Measurements from ENCODE around the gene RPL28.
"Not testable (repeated sequence)": the region's sequence is repeated elsewhere in the genome, so short reads cannot be mapped to it uniquely, and the experiment has no call there.

Gene RPL28

DNA sequence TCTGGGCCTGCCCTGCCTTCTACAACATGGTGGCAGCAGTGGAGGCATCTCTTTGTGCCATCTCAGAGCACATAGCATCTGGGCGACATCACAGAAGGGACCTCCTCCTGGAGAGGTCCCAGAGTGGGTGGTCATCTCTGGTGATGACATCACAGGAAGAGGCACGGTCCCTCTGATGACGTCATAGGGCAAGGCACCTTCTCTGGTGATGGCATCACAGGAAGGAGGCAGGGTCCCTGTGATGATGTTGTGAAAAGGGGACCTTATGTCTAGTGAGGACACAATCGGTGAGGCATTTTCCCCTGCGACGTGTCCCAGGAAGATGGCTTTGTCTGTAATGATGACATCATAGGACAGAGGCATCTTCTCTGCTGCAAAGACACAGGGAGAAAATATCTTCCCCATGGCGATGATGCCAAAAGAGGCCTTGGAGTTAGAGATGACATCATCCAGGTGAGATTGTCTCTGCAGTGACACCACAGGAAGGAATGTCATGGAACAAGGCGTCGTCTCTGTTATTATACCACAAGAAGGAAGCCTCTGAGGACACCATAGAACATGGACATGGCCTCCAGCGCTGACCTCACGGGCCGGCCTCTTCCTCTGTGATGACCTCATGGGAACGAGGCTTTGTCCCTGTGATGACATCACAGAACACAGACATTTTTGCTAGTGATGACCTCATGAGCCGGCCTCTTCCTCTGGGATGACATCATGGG lies 46.7 kb downstream of the RPL28 start:
- DNase-seq: no peak

DNA sequence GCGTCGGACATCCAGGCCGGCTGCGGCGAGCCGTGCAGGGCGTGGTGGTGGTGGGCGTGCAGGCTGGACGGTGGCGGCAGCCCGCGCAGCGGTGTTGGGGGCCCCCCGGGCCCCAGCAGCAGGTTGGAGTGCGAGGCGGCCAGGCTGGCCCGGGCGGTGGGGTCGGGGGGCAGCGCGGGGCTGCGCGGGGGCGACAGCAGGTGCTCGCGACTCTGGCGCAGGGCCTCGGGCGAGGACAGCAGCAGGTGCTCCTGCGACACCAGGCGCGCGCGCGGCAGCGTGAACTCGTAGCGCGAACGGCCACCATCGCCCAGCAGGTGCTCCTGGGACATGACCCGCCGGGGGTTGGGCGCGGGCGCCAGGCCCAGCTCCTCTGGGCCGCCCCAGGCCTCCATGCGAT lies 47.6 kb downstream of the RPL28 start:
- no peak for DNase-seq

DNA sequence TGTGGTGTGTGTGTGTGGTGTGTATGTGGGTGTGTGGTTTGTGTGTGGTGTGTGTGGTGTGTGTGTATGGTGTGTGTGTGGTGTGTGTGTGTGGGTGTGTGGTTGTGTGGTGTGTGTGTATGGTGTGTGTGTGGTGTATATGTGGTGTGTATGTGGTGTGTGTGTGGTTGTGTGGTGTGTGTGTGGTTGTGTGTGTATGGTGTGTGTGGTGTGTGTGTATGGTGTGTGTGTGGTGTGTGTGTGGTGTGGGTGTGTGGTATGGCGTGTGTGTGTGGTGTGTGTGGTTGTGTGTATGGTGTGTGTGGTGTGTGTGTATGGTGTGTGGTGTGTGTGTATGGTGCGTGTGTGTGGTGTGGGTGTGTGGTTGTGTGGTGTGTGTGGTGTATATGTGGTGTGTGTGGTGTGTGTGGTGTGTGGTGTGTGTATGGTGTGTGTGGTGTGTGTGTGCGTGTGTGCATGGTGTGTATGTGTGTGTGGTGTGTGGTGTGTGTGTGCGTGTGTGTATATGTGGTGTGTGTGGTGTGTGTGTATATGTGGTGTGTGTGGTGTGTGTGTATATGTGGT lies 48.7 kb downstream of the RPL28 start:
- DNase-seq: no peak

GRCh38 chr19:55435020-55435419 lies 49.3 kb downstream of the RPL28 start:
- DNase-seq: no peak

GRCh38 chr19:55436847-55437246 lies 51.1 kb downstream of the RPL28 start:
- no peak for DNase-seq

- no peak for DNase-seq
These were observed 51.7 kb downstream of the RPL28 start for GRCh38 chr19:55437410-55437809.

DNA sequence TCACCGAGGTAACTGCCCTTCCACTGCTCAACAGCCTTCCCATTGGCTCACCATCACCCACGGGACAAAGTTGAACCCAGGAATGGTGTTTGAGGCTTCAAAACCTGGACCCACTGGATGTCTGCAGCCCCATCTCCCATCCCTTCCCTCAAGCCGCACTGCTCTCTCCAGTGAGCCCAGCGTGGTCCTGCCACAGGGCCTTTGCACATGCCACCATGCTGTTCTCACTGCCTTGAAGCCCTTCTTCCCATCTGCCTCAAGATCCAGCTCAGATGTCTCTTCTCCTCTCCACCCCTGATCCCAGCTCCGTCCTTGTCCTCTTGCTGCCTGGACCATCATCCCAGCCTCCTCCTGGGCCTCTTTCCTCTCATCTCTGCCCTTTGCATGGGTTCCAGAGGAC lies 53.3 kb downstream of the RPL28 start:
- no peak for DNase-seq

GRCh38 chr19:55440411-55441105 lies 54.8 kb downstream of the RPL28 start:
- DNase-seq: no peak

GRCh38 chr19:55441319-55441691 lies 55.6 kb downstream of the RPL28 start:
- no peak for DNase-seq

DNA sequence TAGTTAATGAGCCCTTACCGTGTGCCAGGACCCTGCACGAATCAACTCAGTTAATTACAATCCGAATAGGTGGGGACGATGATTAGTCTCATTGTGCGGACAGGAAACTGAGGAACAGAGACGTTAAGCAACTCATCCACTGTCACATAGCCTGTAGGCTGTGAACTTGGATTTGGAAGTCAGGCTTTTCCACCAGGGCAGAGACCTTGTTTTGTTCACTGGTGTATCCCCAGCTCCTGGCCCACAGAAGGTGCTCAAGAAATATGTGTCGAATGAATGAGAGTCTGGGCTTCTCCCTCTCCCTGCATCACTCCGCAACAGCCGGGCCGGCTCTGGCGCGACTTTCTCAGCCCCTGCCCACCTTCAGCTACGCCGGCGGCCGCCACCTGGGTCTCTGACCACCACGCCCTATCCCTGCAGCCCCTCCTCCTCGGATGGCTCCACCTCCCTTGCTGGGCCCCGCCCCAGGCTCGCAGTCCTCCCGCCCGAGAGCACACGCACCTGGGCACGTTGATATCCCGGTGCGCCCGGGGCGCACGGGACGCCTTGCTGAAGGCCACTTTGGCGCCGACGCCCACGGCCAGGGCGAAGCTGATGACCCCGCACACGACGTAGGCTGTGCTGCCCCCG lies 56.1 kb downstream of the RPL28 start:
- no peak for DNase-seq

DNA sequence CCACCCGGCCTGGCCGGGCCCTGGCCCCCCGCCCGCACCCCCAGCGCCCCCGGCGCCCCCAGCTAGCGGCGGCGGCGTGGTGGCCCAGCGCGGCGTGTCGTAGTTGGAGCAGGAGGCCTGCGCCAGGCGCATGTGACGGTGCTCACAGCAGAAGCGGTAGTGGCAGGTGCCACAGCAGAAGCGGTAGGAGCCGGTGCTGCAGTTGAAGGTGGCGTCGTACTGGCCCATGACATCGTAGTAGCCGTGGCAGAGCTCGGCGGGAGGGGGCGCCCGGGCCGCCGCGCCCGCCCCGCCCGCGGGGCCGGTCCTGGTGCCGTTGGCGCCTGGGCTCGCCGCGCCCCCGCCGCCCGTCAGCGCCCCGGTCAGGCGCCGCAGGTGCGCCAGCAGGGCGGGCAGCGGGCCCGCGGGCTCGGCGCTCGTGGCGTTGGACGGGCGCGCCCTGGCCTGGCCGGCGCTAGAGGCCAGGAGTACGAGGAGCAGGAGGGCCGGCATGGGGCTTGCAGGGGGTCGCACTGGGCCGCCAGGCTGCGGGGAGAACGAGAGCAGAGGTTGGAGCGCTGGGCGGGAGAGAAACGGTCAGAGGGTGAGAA lies 56.7 kb downstream of the RPL28 start:
- no peak for DNase-seq

GRCh38 chr19:55443045-55443823 lies 57.5 kb downstream of the RPL28 start, which contains the start of gene SHISA7:
SHISA7 (minus strand) TSS chr19:55443300; CDS start chr19:55442863, 437 bp downstream.
- no peak for DNase-seq

- DNase-seq: no peak
These were observed 58.2 kb downstream of the RPL28 start for GRCh38 chr19:55443824-55444480.

- no peak for DNase-seq
These were observed 58.9 kb downstream of the RPL28 start for GRCh38 chr19:55444646-55445045.

GRCh38 chr19:55446060-55446459 lies 60.3 kb downstream of the RPL28 start:
- no peak for DNase-seq

DNA sequence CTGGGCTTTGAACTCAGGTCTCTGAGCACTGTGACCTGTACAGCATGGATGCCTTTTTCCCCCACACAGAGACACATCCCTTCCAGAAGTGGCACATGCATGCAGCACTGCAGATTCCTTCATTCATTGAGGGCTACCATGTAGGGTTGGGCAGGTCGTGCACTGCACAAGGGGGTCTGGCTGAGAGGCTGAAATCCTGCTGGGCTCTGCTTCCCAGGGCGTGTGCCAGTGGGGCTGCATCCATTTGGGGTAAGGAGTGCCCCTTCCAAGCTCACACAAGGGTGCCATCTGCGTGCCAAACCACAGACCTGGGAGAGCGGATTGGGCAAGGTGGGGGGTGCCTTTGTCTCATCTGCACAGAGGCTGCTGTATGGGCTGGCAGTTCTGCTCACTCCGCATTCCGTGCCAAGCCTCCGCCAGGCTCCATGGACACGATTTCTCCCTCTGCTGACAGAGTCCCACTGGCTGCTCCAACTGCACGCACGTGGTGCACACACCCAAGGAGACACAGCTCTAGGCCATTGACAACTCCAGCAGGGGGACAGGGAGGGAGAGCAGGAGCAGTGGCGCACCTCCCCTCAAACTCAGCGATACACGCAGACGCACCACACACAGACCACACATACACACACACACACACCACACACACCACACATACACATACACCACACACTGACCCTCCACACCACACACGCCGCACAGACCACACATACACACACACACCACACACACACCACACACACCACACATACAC lies 61.9 kb downstream of the RPL28 start:
- DNase-seq: no peak

DNA sequence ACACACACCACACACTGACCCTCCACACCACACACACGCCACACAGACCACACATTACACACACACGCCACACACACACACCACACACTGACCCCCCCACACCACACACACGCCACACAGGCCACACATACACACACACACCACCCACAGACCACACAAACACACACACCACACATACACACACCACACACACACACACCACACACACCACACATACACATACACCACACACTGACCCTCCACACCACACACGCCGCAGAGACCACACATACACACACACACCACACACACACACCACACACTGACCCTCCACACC lies 62.4 kb downstream of the RPL28 start:
- DNase-seq: not testable (repeated sequence)

- no peak for DNase-seq
These were observed 63.7 kb downstream of the RPL28 start for GRCh38 chr19:55449469-55449868.

DNA sequence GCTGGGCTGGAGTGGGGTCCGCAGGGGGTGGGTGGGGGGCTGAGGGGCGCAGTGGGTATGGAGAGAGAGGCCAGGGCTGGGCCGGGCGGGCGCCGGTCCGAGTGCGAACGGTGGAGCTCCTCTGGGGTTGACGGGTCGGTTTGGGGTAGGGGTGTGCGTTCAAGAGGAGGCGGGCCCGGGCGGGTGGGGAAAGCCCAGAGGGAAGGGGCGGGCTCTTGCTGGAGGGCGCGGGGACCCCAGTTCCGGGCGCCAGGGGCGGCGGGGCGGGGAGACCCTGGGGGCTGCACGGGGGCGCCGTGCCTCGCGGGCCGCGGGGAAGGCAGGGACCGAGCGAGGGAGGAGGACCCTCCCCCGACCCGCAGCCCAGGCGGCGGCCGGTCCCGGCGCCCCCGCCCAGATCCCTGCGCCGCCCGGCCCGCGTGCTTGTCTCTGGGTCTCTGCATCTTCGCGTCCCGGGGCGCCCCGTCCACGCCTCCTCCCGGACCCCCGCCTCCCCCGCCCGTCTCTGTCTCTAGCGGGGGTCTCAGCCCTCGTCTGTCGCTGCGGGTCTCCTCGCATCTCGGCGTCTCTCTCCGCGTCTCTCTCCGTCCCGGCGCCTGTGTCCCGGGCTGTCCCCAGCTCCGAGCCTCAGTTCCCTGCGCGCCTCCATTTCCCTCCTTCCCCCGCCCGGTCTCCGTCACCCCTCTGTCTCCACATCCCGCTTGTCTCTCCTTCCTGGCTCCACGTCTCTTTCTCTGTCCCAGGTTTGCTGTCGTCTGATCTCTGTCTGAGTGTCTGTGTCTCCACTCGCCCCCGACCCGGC lies 65.6 kb downstream of the RPL28 start:
- DNase-seq: no peak

GRCh38 chr19:55451965-55452748 lies 66.4 kb downstream of the RPL28 start:
- DNase-seq: no peak
